MM.1S (cell line): Measurements from ENCODE around the gene LRRN2.

ENCODE experiments used
- DNase-seq: peaks from one replicate; pipeline ENCODE4 v3.0.0-alpha.2; 2015
- H2AFZ ChIP-seq: fragments of 300-600 bp; sonication (generic); 2 replicates; pipeline ENCODE4 v1.6.0; 2016; ENCODE audit warnings: antibody characterized with exemption, low read length
- H3F3A ChIP-seq: fragments of 300-600 bp; sonication (generic); 2 replicates; pipeline ENCODE4 v1.6.1; 2016; ENCODE audit warnings: mild to moderate bottlenecking, antibody characterized with exemption, low read length, moderate library complexity, mixed read lengths; ENCODE audit not compliant: insufficient read depth
- H3K27ac ChIP-seq: fragments of 300-600 bp; sonication (generic); 2 replicates; pipeline ENCODE4 v1.5.1; 2016; ENCODE audit warnings: mild to moderate bottlenecking, low read length
- H3K27me3 ChIP-seq: fragments of 300-600 bp; sonication (generic); replicated peaks from 2 replicates; pipeline ENCODE4 v1.6.0; 2016; ENCODE audit warnings: low read length; ENCODE audit not compliant: insufficient read depth
- H3K36me3 ChIP-seq: fragments of 300-600 bp; sonication (generic); replicated peaks from 2 replicates; pipeline ENCODE4 v1.6.1; 2016; ENCODE audit warnings: mild to moderate bottlenecking, low read length, mixed read lengths; ENCODE audit not compliant: insufficient read depth
- H3K4me1 ChIP-seq: fragments of 300-600 bp; sonication (generic); 2 replicates; pipeline ENCODE4 v1.6.1; 2016; ENCODE audit warnings: low read length, mixed read lengths
- H3K4me2 ChIP-seq: fragments of 300-600 bp; sonication (generic); 2 replicates; pipeline ENCODE4 v1.6.0; 2016; ENCODE audit warnings: low read depth, low read length
- H3K4me3 ChIP-seq: fragments of 300-600 bp; sonication (generic); 2 replicates; pipeline ENCODE4 v1.5.1; 2016; ENCODE audit warnings: low read length, mixed read lengths
- H3K79me2 ChIP-seq: fragments of 300-600 bp; sonication (generic); 2 replicates; pipeline ENCODE4 v1.6.1; 2016; ENCODE audit warnings: mixed run types, low read length, mixed read lengths
- H3K9ac ChIP-seq: fragments of 300-600 bp; sonication (generic); 2 replicates; pipeline ENCODE4 v1.6.1; 2016; ENCODE audit warnings: low read length, mixed read lengths
- H3K9me2 ChIP-seq: fragments of 300-600 bp; sonication (generic); replicated peaks from 2 replicates; pipeline ENCODE4 v1.6.1; 2016; ENCODE audit warnings: mild to moderate bottlenecking, low read length, mixed read lengths; ENCODE audit not compliant: insufficient read depth
- H3K9me3 ChIP-seq: fragments of 300-600 bp; sonication (generic); replicated peaks from 2 replicates; pipeline ENCODE4 v1.6.1; 2016; ENCODE audit warnings: mild to moderate bottlenecking, low read length, mixed read lengths; ENCODE audit not compliant: insufficient read depth
- H4K20me1 ChIP-seq: fragments of 300-600 bp; sonication (generic); 2 replicates; pipeline ENCODE4 v1.6.1; 2016; ENCODE audit warnings: mild to moderate bottlenecking, low read length, moderate library complexity, mixed read lengths; ENCODE audit not compliant: insufficient read depth
- EZH2 ChIP-seq: fragments of 300-600 bp; sonication (generic); optimal IDR thresholded peaks from 2 replicates; pipeline ENCODE3; 2017; ENCODE audit warnings: low read depth, mild to moderate bottlenecking, antibody characterized with exemption, low read length, mixed read lengths
- EZH2phosphoT487 ChIP-seq: fragments of 300-600 bp; sonication (generic); IDR thresholded peaks from 2 replicates; pipeline ENCODE4 v1.6.1; 2018; ENCODE audit warnings: antibody characterized with exemption, low read length
- TF ChIP-seq, protein P1 (sequence below): fragments of 300-600 bp; sonication (generic); IDR thresholded peaks from 2 replicates; pipeline ENCODE4 v1.5.1; 2016; ENCODE audit warnings: antibody characterized with exemption, low read length, mixed read lengths

Gene LRRN2

DNA sequence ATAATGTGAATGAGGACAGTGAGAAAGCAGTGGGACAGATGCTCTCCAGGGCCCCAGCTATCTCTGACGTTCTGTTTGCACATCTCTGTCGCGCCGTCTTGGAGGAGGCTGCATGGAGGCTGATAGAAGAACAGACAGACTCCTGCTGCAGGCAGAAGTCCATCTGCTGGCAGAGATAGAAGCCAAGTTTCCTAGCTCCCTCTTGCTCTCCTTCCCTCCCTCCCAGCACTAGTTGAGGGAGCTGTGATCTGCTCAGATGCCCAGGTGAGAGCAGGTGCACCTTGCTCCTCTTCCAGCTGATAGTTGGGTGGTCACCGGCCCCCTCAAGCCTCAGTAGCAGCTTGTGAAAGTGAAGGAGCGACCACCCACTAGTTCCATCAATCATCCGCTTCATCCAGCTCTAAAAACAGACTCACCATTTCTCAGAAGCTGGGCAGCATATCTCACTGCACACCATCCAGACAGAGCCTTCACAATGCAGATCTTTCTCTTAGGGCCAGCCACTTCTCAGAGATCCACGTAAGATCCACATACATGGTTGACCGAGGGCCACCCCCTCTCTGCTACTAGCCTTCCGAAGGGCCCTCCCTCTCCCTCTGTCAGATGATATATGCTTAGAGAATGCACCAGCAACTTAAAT, 12.9 kb downstream of the LRRN2 start:
- H3K4me2 ChIP-seq: no peak overlapping the region
- no peaks in the 10 kb centered on the region for H3K27me3 ChIP-seq
- no peaks in the 10 kb centered on the region for H3K9me3 ChIP-seq
- no peaks in the 10 kb centered on the region for H4K20me1 ChIP-seq
- H3K79me2 ChIP-seq: no peaks in the 10 kb centered on the region
- H3K9me2 ChIP-seq: no peaks in the 10 kb centered on the region
- H3F3A ChIP-seq: no peaks in the 10 kb centered on the region
- no peak for DNase-seq
- H2AFZ ChIP-seq: no peak overlapping the region
- no peaks in the 10 kb centered on the region for H3K4me1 ChIP-seq
- TF ChIP-seq EZH2phosphoT487: no peak
- TF ChIP-seq EZH2: no peak
- TF ChIP-seq, protein P1, sequence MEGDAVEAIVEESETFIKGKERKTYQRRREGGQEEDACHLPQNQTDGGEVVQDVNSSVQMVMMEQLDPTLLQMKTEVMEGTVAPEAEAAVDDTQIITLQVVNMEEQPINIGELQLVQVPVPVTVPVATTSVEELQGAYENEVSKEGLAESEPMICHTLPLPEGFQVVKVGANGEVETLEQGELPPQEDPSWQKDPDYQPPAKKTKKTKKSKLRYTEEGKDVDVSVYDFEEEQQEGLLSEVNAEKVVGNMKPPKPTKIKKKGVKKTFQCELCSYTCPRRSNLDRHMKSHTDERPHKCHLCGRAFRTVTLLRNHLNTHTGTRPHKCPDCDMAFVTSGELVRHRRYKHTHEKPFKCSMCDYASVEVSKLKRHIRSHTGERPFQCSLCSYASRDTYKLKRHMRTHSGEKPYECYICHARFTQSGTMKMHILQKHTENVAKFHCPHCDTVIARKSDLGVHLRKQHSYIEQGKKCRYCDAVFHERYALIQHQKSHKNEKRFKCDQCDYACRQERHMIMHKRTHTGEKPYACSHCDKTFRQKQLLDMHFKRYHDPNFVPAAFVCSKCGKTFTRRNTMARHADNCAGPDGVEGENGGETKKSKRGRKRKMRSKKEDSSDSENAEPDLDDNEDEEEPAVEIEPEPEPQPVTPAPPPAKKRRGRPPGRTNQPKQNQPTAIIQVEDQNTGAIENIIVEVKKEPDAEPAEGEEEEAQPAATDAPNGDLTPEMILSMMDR: no peak
- H3K27ac ChIP-seq: no peak overlapping the region
- H3K36me3 ChIP-seq: no peaks in the 10 kb centered on the region
- H3K9ac ChIP-seq: no peak overlapping the region
- no peak overlapping the region for H3K4me3 ChIP-seq

DNA sequence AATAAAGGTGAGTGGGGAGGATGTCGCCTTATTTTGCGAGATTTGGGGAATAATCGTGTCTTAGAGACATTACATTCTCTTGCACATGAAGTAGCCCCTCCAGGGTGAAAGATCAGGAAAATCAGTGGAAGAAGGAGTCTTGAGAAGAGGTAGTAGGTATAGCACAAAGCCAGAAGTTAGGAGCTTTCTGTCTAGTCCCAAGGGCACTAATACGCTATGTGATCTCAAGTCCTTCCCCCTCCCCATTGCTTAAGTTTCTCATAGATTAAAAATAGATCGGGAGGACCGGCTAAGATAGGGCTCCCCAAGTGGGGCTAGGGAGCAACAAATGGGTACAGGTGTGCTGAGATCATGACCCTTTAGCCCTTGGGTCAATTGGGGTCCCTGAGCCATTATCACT, 13.5 kb downstream of the LRRN2 start:
- no peaks in the 10 kb centered on the region for H3K9me2 ChIP-seq
- H3K9me3 ChIP-seq: no peaks in the 10 kb centered on the region
- no peak overlapping the region for H3K4me3 ChIP-seq
- H3K4me2 ChIP-seq: no peak overlapping the region
- no peaks in the 10 kb centered on the region for H4K20me1 ChIP-seq
- H2AFZ ChIP-seq: no peak overlapping the region
- TF ChIP-seq EZH2: no peak
- TF ChIP-seq, protein P1: no peak
- TF ChIP-seq EZH2phosphoT487: no peak
- H3K4me1 ChIP-seq: no peaks in the 10 kb centered on the region
- DNase-seq: no peak
- no peak overlapping the region for H3K27ac ChIP-seq
- H3F3A ChIP-seq: no peaks in the 10 kb centered on the region
- no peaks in the 10 kb centered on the region for H3K27me3 ChIP-seq
- no peak overlapping the region for H3K9ac ChIP-seq
- no peaks in the 10 kb centered on the region for H3K36me3 ChIP-seq
- no peaks in the 10 kb centered on the region for H3K79me2 ChIP-seq

DNA sequence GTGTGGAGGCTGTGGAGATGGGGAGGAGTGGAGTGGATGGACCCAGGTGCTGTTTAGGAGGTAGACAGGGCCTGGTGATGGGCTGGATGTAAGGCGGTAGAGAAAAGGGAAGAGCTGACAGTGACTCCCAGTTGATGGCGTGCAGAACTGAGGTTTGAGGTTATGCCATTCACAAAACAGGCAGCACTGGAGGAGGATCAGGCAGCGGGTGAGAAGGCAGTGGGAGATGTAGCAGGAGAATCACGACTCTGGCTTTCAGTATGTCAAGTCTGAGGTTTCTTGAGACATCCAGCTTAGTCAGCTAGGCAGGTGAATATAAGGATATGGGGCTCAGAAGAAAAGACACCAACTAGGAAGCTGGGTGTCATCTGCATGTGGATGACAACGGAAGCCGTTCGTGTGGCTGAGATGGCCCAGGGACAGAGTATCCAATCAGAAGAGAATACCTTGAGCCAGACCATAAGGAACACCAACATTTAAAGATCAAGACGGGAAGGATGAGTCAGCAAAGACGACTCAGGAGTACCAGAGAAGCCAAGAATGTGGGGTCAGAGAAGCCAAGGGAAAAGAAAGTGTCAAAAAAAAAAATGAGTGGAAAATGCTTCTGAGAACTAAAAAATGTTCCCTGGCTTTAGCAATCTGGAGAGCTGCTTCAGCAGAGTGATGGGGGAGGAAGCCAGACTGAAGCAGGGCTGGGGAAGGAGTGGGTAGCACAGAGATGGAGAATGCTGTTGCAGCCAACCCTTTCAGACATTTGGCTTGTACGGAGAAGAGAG, 15.2 kb downstream of the LRRN2 start:
- no peak overlapping the region for H3K9ac ChIP-seq
- H3K27ac ChIP-seq: no peak overlapping the region
- H3K9me3 ChIP-seq: no peaks in the 10 kb centered on the region
- no peaks in the 10 kb centered on the region for H3K36me3 ChIP-seq
- no peaks in the 10 kb centered on the region for H3K27me3 ChIP-seq
- DNase-seq: no peak
- no peak overlapping the region for H2AFZ ChIP-seq
- H4K20me1 ChIP-seq: no peaks in the 10 kb centered on the region
- H3K4me1 ChIP-seq: no peaks in the 10 kb centered on the region
- H3K4me3 ChIP-seq: no peak overlapping the region
- TF ChIP-seq EZH2phosphoT487 (no peak), EZH2 (no peak)
- TF ChIP-seq, protein P1: no peak
- H3F3A ChIP-seq: no peaks in the 10 kb centered on the region
- no peaks in the 10 kb centered on the region for H3K9me2 ChIP-seq
- no peaks in the 10 kb centered on the region for H3K79me2 ChIP-seq
- no peak overlapping the region for H3K4me2 ChIP-seq
